ENCODE data around the gene FBXL4. TPM values are rescaled to one million over a fixed set of nuclear protein-coding genes. Genes with fewer than 3 reads are reported as not detected.

Gene FBXL4
- polyA plus RNA-seq, 1 of the 3 experiments (the other 2 are of a cell fraction), result 8.1 TPM

DNA sequence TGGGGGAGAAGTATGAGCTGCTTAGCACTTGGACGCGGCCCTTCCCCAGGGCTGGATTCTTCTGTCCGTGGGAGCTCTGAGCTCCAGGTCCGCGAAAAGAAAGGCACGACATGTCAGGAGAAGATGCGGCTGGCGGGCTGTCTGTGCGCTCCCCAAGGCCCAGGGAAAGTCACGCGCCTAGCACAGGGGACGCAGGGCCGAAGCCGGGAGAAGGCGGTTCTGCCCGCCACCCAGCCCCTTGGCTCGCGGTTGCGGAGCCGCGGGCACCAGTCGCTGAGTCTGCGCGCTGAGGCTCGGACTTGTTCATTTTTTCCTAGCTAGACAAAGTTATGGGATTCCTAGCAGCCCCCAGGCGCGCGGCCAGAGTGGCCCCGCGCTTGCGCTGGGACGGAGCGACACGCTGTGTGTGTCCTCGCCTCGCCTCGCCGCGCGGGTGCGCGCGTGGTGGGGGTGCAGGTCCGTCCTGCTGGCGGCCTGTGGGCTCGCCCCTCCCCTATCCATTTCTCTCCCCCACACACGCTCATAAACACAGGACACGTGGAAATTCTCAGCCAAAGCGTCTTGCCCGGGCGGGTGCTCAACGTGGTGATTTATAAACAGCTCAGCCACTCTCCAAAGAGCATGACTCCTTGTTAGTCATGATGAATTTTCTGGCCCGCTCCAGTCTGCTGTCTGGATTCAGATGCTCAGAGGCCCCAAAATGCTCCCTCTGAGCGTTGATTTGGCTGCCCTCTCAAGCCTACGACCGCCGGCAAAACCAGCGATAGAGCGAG lies 115.3 kb downstream of the FBXL4 start:
- H4K20me1 ChIP-seq (ENCODE audit: insufficient read depth), result no peaks in the 10 kb centered on the region; the same call in 1 of the 2 replicates
- H3K9ac ChIP-seq, result peak overlapping the region; percentile 50; the same call in 1 of the 2 replicates
- no peaks in the 10 kb centered on the region for H3K9me3 ChIP-seq
- peak overlapping the region; percentile 77; the same call in 1 of the 2 replicates for H2AFZ ChIP-seq (ENCODE audit: low read depth)
- no peaks in the 10 kb centered on the region for H3K27me3 ChIP-seq (ENCODE audit: insufficient read depth)
- H3K9me2 ChIP-seq, result no peaks in the 10 kb centered on the region
- peak overlapping the region; percentile 60 to 69 for H3K4me3 ChIP-seq (ENCODE audit: low read depth in 2 of 2, low read length in 1 of 2)
- peak overlapping the region; percentile 91 for H3K4me2 ChIP-seq
- peaks cover 0 to 36% of the 10 kb centered on the region in 2 experiments; a peak in 2 of 4 replicates for H3K4me1 ChIP-seq (ENCODE audit: control insufficient read depth in 1 of 2, insufficient read depth in 2 of 2, low read depth in 1 of 2, low read length in 1 of 2)
- H3K36me3 ChIP-seq (replicated peaks in 1 of 2; ENCODE audit: control insufficient read depth in 1 of 2, insufficient read depth in 2 of 2, low read length in 1 of 2), result no peaks in the 10 kb centered on the region
- WGBS (ENCODE audit: low lambda C conversion rate), result 4% methylated on average over 39 of the region's 59 CpGs
- peak; percentile 72 for DNase-seq
- peak overlapping the region in 1 of 2 experiments; percentile 84; a peak in 2 of 4 replicates for H3K27ac ChIP-seq (ENCODE audit: low read depth in 2 of 2, low read length in 1 of 2)
- POLR2A ChIA-PET, result no interaction called here
- H3F3A ChIP-seq (replicated peaks; ENCODE audit: insufficient read depth), result peaks cover 26% of the 10 kb centered on the region
- TF ChIP-seq, protein P1, sequence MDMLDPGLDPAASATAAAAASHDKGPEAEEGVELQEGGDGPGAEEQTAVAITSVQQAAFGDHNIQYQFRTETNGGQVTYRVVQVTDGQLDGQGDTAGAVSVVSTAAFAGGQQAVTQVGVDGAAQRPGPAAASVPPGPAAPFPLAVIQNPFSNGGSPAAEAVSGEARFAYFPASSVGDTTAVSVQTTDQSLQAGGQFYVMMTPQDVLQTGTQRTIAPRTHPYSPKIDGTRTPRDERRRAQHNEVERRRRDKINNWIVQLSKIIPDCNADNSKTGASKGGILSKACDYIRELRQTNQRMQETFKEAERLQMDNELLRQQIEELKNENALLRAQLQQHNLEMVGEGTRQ (IDR thresholded peaks at IDR 0.05; ENCODE audit: borderline replicate concordance, low read depth, low read length), result no peak
- peak; percentile 39; the same call in 1 of the 2 replicates for TF ChIP-seq NRF1 (IDR thresholded peaks at IDR 0.05; ENCODE audit: low read depth, low read length)
- TF ChIP-seq RFX5 (IDR thresholded peaks at IDR 0.05; ENCODE audit: low read length), result no peak
- TF ChIP-seq TCF12 (IDR thresholded peaks at IDR 0.05), result peak; percentile 27; the same call in 1 of the 2 replicates
- TF ChIP-seq, protein P2, sequence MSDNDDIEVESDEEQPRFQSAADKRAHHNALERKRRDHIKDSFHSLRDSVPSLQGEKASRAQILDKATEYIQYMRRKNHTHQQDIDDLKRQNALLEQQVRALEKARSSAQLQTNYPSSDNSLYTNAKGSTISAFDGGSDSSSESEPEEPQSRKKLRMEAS (IDR thresholded peaks at IDR 0.05; ENCODE audit: low read depth), result peak; percentile 91
- TF ChIP-seq, protein P3, sequence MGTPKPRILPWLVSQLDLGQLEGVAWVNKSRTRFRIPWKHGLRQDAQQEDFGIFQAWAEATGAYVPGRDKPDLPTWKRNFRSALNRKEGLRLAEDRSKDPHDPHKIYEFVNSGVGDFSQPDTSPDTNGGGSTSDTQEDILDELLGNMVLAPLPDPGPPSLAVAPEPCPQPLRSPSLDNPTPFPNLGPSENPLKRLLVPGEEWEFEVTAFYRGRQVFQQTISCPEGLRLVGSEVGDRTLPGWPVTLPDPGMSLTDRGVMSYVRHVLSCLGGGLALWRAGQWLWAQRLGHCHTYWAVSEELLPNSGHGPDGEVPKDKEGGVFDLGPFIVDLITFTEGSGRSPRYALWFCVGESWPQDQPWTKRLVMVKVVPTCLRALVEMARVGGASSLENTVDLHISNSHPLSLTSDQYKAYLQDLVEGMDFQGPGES (IDR thresholded peaks at IDR 0.05; ENCODE audit: low read depth, low read length), result no peak
- no peak for TF ChIP-seq FOXM1 (IDR thresholded peaks at IDR 0.05; ENCODE audit: low read depth)
- no peak for TF ChIP-seq GATA2 (CRISPR knock-in tag; IDR thresholded peaks at IDR 0.05)
- TF ChIP-seq GABPA (IDR thresholded peaks at IDR 0.05; ENCODE audit: low read depth), result no peak
- TF ChIP-seq JUND (IDR thresholded peaks at IDR 0.05), result no peak
- no peak for TF ChIP-seq CHD2 (IDR thresholded peaks at IDR 0.05; ENCODE audit: low read length, partially characterized antibody)
- peak; percentile 10; the same call in 1 of the 2 replicates for TF ChIP-seq FOSL2 (IDR thresholded peaks at IDR 0.05; ENCODE audit: borderline replicate concordance, low read depth)
- TF ChIP-seq NFIC (IDR thresholded peaks at IDR 0.05; ENCODE audit: borderline replicate concordance), result peak; percentile 28; the same call in 1 of the 2 replicates
- TF ChIP-seq, protein P4, sequence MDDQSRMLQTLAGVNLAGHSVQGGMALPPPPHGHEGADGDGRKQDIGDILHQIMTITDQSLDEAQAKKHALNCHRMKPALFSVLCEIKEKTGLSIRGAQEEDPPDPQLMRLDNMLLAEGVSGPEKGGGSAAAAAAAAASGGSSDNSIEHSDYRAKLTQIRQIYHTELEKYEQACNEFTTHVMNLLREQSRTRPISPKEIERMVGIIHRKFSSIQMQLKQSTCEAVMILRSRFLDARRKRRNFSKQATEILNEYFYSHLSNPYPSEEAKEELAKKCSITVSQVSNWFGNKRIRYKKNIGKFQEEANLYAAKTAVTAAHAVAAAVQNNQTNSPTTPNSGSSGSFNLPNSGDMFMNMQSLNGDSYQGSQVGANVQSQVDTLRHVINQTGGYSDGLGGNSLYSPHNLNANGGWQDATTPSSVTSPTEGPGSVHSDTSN (IDR thresholded peaks at IDR 0.05), result peak; percentile 51; the same call in 1 of the 2 replicates
- TF ChIP-seq, protein P5, sequence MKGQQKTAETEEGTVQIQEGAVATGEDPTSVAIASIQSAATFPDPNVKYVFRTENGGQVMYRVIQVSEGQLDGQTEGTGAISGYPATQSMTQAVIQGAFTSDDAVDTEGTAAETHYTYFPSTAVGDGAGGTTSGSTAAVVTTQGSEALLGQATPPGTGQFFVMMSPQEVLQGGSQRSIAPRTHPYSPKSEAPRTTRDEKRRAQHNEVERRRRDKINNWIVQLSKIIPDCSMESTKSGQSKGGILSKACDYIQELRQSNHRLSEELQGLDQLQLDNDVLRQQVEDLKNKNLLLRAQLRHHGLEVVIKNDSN (IDR thresholded peaks at IDR 0.05; ENCODE audit: borderline replicate concordance, low read depth), result 0 out of 2 replicates have a peak, but pooled peaks have one; percentile 34
- TF ChIP-seq, protein P6, sequence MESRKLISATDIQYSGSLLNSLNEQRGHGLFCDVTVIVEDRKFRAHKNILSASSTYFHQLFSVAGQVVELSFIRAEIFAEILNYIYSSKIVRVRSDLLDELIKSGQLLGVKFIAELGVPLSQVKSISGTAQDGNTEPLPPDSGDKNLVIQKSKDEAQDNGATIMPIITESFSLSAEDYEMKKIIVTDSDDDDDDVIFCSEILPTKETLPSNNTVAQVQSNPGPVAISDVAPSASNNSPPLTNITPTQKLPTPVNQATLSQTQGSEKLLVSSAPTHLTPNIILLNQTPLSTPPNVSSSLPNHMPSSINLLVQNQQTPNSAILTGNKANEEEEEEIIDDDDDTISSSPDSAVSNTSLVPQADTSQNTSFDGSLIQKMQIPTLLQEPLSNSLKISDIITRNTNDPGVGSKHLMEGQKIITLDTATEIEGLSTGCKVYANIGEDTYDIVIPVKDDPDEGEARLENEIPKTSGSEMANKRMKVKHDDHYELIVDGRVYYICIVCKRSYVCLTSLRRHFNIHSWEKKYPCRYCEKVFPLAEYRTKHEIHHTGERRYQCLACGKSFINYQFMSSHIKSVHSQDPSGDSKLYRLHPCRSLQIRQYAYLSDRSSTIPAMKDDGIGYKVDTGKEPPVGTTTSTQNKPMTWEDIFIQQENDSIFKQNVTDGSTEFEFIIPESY (IDR thresholded peaks at IDR 0.05; ENCODE audit: borderline replicate concordance, low read depth), result no peak
- 0 out of 2 replicates have a peak, but pooled peaks have one; percentile 22 for TF ChIP-seq SIN3A (IDR thresholded peaks at IDR 0.05; ENCODE audit: borderline replicate concordance, low read depth, low read length)
- no peak for TF ChIP-seq EZH2phosphoT487 (IDR thresholded peaks at IDR 0.05; ENCODE audit: borderline replicate concordance, low read depth)
- TF ChIP-seq POLR2AphosphoS5 (IDR thresholded peaks at IDR 0.05; ENCODE audit: low read depth, low read length), result no peak
- no peak for TF ChIP-seq YY1 (IDR thresholded peaks at IDR 0.05; ENCODE audit: low read depth)
- TF ChIP-seq ELF1 (IDR thresholded peaks at IDR 0.05), result no peak
- TF ChIP-seq EP300 (IDR thresholded peaks at IDR 0.05; ENCODE audit: borderline replicate concordance in 1 of 2, low read depth in 1 of 2, low read length in 1 of 2), result peak in 1 of 2 experiments; percentile 36; a peak in 1 of 4 replicates
- no peak for TF ChIP-seq RXRA (IDR thresholded peaks at IDR 0.05; ENCODE audit: borderline replicate concordance, low read depth)
- TF ChIP-seq SMC3 (IDR thresholded peaks at IDR 0.05; ENCODE audit: low read depth, low read length), result no peak
- CTCF ChIA-PET, result interaction anchor here (0.6 to 2.1 kb wide), 9 partner anchors 9 to 1131 kb away, joined by 3 to 6 read pairs (median 3); no protein-coding TSS in a partner anchor
- H3K79me2 ChIP-seq (ENCODE audit: insufficient read depth), result peaks cover 10% of the 10 kb centered on the region
